ENCODE measurements around the gene MND1.

- TF ChIP-seq CTCF (IDR thresholded peaks at IDR 0.05) (peak; percentile 47 to 95 (median 84)), POLR2A (IDR thresholded peaks at IDR 0.05) (peak in 1 of 2 donors; percentile 8)
Observed at GRCh38 chr4:153432965-153433753, 88.7 kb downstream of the MND1 start.
